ENCODE data around the gene SLC25A25.
"Not testable (repeated sequence)": the region's sequence is repeated elsewhere in the genome, so short reads cannot be mapped to it uniquely, and the experiment has no call there.

Gene SLC25A25

DNA sequence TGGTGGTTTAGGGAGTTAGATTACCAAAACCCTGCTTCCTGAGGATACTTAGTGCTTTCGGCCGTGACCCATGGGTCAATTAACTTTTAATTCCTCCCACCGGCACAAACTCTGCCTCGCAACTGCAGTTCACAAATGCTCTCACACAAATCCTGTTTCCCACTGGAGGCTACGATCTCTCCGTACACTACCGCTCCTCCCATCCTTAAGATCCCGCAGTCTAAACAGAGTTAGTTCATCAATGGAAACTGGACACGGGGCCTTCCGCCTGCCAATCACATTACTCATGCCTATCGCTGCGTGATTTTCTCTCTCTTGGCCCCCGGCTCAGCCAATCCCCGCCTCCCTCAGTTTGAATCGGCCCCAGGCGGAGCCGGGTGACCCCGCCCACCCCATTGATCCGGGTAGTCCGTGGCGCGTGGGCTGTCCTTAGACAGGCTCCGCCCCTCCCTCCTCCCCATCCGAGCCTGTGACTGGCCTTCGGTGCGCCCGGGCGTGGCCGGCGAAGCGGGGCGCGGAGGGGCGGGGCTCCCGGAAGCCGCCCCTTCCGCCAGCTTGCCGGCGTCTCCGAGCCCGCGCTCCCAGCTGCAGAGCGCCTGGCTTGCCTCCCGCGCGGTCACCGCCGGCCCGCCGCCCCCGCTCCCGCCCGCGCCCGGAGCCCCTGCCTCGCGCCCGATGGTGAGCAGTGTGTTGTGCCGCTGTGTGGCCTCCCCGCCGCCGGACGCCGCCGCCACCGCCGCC, at the start of gene SLC25A25:
Gene SLC25A25, plus strand, starts transcription at position 588 of the 741 bp plus-strand sequence. Its CDS starts 88 bp downstream, at position 676.
- TF ChIP-seq, protein P1, sequence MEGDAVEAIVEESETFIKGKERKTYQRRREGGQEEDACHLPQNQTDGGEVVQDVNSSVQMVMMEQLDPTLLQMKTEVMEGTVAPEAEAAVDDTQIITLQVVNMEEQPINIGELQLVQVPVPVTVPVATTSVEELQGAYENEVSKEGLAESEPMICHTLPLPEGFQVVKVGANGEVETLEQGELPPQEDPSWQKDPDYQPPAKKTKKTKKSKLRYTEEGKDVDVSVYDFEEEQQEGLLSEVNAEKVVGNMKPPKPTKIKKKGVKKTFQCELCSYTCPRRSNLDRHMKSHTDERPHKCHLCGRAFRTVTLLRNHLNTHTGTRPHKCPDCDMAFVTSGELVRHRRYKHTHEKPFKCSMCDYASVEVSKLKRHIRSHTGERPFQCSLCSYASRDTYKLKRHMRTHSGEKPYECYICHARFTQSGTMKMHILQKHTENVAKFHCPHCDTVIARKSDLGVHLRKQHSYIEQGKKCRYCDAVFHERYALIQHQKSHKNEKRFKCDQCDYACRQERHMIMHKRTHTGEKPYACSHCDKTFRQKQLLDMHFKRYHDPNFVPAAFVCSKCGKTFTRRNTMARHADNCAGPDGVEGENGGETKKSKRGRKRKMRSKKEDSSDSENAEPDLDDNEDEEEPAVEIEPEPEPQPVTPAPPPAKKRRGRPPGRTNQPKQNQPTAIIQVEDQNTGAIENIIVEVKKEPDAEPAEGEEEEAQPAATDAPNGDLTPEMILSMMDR (conservative IDR thresholded peaks at IDR 0.05; ENCODE audit: low read length): no peak
- peak within 1 kb of the TSS; percentile 79 for H3K4me3 ChIP-seq (ENCODE audit: low read length)
- peak; percentile 98 for DNase-seq (ENCODE audit: low read depth)

DNA sequence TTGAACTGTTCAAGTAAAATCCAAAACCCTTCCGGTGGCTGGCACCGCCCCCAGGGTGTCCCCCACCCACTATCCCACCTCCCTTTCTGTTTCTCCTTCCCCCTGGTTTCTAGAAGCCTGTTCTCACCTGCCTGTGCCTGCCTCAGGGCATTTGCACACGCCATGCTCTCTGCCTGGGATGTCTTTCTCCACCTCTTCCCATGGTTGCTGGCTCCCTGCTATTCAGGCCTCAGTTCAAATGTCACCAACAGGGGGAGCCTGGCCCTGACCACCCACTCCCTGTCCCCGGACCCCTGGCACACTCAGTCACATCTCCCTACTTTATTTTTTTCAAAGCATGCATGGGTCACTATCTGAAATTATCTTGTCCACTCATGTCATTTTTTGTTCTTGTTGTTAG, 47.3 kb upstream of the SLC25A25 start:
- DNase-seq (ENCODE audit: low read depth): no peak
- no peak overlapping the region for H3K4me3 ChIP-seq (ENCODE audit: low read length)
- TF ChIP-seq, protein P1 (conservative IDR thresholded peaks at IDR 0.05; ENCODE audit: low read length): no peak; the same call in 1 of the 2 replicates

DNA sequence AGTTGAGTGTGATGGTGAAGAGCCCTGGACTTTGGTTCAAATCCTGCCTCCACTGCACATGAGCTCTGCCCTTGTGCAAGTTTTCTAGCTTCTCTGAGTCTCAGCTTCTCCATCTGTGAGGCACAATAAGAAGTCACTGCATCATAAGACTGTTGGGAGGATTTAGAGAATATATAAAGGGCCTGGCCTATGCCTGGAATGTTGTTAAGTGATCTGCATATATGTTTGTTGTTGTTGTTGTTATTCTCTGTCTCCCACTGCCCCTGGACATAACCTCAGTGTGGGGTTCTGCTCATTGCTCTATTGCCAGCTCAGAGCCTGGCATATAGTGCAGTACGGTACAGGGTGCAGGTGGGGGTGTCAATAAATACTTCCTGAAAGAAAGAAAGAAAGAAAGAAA, 46.9 kb upstream of the SLC25A25 start:
- TF ChIP-seq, protein P1 (conservative IDR thresholded peaks at IDR 0.05; ENCODE audit: low read length): no peak
- no peak overlapping the region for H3K4me3 ChIP-seq (ENCODE audit: low read length)
- DNase-seq (ENCODE audit: low read depth): no peak

DNA sequence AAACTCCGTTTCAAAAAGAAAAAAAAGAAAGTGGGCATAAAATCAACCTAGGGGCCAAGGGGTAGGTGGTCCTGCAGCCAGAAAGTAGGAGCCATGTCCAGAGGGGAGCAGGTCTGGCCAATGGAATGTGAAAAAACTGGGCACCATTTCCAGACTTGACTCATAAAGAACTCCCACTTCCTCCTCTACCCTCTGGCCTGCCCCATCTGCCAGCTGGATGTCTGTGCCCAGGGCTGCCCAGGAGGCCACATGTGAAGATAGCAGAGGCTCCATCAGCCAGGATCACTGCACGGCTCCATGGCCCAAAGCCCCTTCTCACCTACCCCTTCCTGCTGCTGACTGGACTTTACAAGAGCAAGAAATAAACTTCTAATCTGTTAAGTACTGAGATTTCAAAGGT, 45.1 kb upstream of the SLC25A25 start:
- no peak overlapping the region for H3K4me3 ChIP-seq (ENCODE audit: low read length)
- TF ChIP-seq, protein P1 (conservative IDR thresholded peaks at IDR 0.05; ENCODE audit: low read length): no peak
- DNase-seq (ENCODE audit: low read depth): peak; percentile 28

DNA sequence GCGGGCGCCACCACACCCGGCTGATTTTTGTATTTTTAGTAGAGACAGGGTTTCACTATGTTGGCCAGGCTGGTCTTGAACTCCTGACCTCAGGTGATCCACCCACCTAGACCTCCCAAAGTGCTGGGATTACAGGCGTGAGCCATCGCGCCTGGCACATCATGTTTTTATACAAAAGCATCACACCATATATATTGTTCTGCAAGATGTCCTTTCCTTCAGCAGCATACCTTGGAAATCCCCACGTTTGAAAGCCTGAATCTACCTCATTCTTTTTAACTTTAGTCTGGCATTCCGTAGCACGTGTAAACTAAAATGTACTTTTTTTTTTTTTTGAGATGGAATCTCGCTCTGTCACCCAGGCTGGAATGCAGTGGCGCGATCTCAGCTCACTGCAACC, 44.4 kb upstream of the SLC25A25 start:
- not testable (repeated sequence) for H3K4me3 ChIP-seq (ENCODE audit: low read length); DNase-seq (ENCODE audit: low read depth)

DNA sequence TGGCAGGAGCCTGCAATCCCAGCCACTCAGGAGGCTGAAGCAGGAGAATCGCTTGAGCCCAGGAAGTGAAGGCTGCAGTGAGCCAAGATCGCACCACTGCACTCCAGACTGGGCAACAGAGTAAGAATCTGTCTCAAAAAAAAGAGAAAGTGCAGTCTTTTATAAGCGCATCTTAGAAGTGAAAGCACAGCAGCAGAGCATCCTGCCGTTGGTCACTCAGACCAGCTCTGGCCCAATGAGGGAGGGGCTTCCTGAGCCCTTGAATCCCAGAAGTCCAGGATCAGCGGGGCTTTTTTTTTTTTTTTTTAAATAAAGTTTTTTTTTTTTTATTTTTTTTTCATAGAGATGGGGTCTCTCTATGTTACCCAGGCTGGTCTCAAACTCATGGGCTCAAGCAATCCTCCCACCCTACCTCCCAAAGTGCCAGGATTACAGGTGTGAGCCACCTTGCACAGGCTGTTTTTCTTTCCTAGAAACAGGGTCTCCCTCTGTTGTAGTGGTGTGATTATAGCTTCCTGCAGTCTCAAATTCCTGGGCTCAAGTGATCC, 43.2 kb upstream of the SLC25A25 start:
- TF ChIP-seq, protein P1 (conservative IDR thresholded peaks at IDR 0.05; ENCODE audit: low read length): no peak
- H3K4me3 ChIP-seq (ENCODE audit: low read length): no peak overlapping the region
- DNase-seq (ENCODE audit: low read depth): no peak

DNA sequence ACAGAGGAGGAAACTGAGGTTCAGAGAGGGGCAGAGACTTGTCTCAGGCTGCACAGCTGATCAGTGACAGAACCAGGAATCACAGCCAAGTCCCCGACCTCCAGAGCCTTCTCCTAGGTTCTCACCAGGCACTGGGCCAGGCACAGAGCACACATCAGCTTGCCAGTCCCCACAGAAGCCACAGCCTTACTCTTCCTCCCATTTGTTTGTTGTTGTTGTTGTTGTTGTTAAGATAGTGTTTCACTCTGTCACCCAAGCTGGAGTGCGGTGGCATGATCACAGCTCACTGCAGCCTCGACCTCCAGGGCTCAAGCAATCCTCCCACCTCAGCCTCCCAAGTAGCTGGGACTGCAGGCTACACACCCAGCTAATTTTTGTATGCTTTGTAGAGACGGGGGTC, 42.3 kb upstream of the SLC25A25 start:
- TF ChIP-seq, protein P1 (conservative IDR thresholded peaks at IDR 0.05; ENCODE audit: low read length): no peak
- H3K4me3 ChIP-seq (ENCODE audit: low read length): no peak overlapping the region
- DNase-seq (ENCODE audit: low read depth): no peak
